K562 (cell line): ENCODE data around the gene NPB. TPM values are rescaled to one million over a fixed set of nuclear protein-coding genes. Genes with fewer than 3 reads are reported as not detected.

Experiments
- CBX8 ChIP-seq: fragments of 200-600 bp; sonication (generic); IDR thresholded peaks from 2 replicates; pipeline ENCODE4 v1.6.1; 2012; ENCODE audit warnings: borderline replicate concordance, mixed run types, low read depth, mild to moderate bottlenecking, moderate library complexity, mixed read lengths, low read length, control low read depth, inconsistent platforms; ENCODE audit not compliant: poor library complexity, severe bottlenecking; ENCODE audit errors: extremely low read depth
- E2F6 ChIP-seq, 2 experiments: IDR thresholded peaks; 2 replicates each; pipeline ENCODE4 v1.6.1; 2011; ENCODE audit warnings: borderline replicate concordance in 1 of 2, control low read depth in 1 of 2, low read depth in 1 of 2, low read length in 1 of 2, mild to moderate bottlenecking in 1 of 2, mixed read lengths in 1 of 2, moderate library complexity in 1 of 2; ENCODE audit not compliant: insufficient read depth in 1 of 2, insufficient read length in 1 of 2, poor library complexity in 1 of 2, severe bottlenecking in 1 of 2; ENCODE audit errors: extremely low read depth in 1 of 2
- EGR1 ChIP-seq: fragments of 450-650 bp; conservative IDR thresholded peaks from 2 replicates; pipeline ENCODE4 v1.6.1; 2017; ENCODE audit warnings: mild to moderate bottlenecking
- ELF2 ChIP-seq: fragments of 250-450 bp; sonication (Bioruptor Pico); IDR thresholded peaks from 2 replicates; pipeline ENCODE4 v1.5.0; 2021; ENCODE audit warnings: mild to moderate bottlenecking
- FIP1L1 ChIP-seq: fragments of 200-400 bp; formaldehyde crosslinking; IDR thresholded peaks from 2 replicates; pipeline ENCODE4 v1.6.1; 2018; ENCODE audit warnings: mild to moderate bottlenecking, low read depth, low read length; ENCODE audit not compliant: poor library complexity, severe bottlenecking
- FOXP1 ChIP-seq: sonication (generic); formaldehyde crosslinking; IDR thresholded peaks from 2 replicates; pipeline ENCODE4 v1.8.0; 2022; ENCODE audit warnings: mild to moderate bottlenecking, missing genetic modification reagents
- POLR2A ChIP-seq: fragments of 450-650 bp; conservative IDR thresholded peaks from 2 replicates; pipeline ENCODE4 v1.6.1; 2016
- RBBP5 ChIP-seq: fragments of 200-600 bp; sonication (generic); IDR thresholded peaks from 2 replicates; pipeline ENCODE4 v1.6.1; 2012; ENCODE audit warnings: borderline replicate concordance, mild to moderate bottlenecking, low read length, control low read depth, inconsistent platforms; ENCODE audit not compliant: insufficient read depth, poor library complexity, severe bottlenecking
- SIN3A ChIP-seq, 2 experiments: fragments of 150-350 bp in 1 of 2; IDR thresholded peaks; 2 replicates each; pipeline ENCODE4 v1.6.1; 2011 to 2016; ENCODE audit warnings: borderline replicate concordance in 2 of 2, low read depth in 2 of 2, low read length in 2 of 2, mild to moderate bottlenecking in 2 of 2, moderate library complexity in 2 of 2; ENCODE audit not compliant: control insufficient read depth in 1 of 2
- SP1 ChIP-seq: sonication (generic); formaldehyde crosslinking; IDR thresholded peaks from 2 replicates; pipeline ENCODE4 v1.8.1; 2022; ENCODE audit warnings: mild to moderate bottlenecking, missing genetic modification reagents
- TFAP4 ChIP-seq: sonication (generic); formaldehyde crosslinking; IDR thresholded peaks from 2 replicates; pipeline ENCODE4 v1.8.0; 2022; ENCODE audit warnings: missing genetic modification reagents, mild to moderate bottlenecking, moderate library complexity, borderline replicate concordance
- ZNF217 ChIP-seq: sonication (generic); formaldehyde crosslinking; IDR thresholded peaks from 2 replicates; pipeline ENCODE4 v1.8.0; 2022; ENCODE audit warnings: mild to moderate bottlenecking, missing genetic modification reagents
- ZNF384 ChIP-seq: IDR thresholded peaks from 2 replicates; pipeline ENCODE4 v1.6.1; 2012; ENCODE audit warnings: low read depth, low read length, improper control_type of control experiment
- polyA plus RNA-seq, 8 experiments: library from polyadenylated mRNA; depleted of rRNA in 4 of 8; stranded (reverse) in 5 of 8; unstranded in 3 of 8; fragments of >200 nt; fragmentation: Nextera tagmentation in 2 of 8; fragmentation: Illumina TruSeq in 1 of 8; extraction: Ambion mirVana in 2 of 8; extraction: Trizol in 1 of 8; gene quantifications; 2 replicates each; pipeline versions ENCODE4 v1.2.1 to v1.2.3, GENCODE V29; 2011 to 2014; ENCODE audit warnings: inconsistent platforms in 1 of 8, missing spikeins in 1 of 8
- total RNA-seq, 7 experiments: library from RNA; depleted of rRNA in 6 of 7; stranded (reverse); fragments of >200 nt in 6 of 7; fragmentation: Illumina TruSeq in 2 of 7; extraction: Trizol in 2 of 7; gene quantifications; 2 replicates each; pipeline versions ENCODE4 v1.2.1 to v1.2.3, GENCODE V29; 2011 to 2021; ENCODE audit warnings: low replicate concordance in 1 of 7

NPB gene
- total and polyA plus RNA-seq, 9 of the 15 experiments (the other 6 are each of a cell fraction or from before 2014, with no cell fraction given) = 0.03 to 0.61 (median 0.14) TPM; not detected in 2

- TF ChIP-seq SIN3A (IDR thresholded peaks at IDR 0.05; ENCODE audit: borderline replicate concordance in 2 of 2, control insufficient read depth in 1 of 2, low read depth in 2 of 2, low read length in 2 of 2) (peak in 1 of 2 experiments; percentile 65; a peak in 1 of 4 replicates), E2F6 (IDR thresholded peaks at IDR 0.05; ENCODE audit: borderline replicate concordance in 1 of 2, extremely low read depth in 1 of 2, insufficient read depth in 1 of 2, insufficient read length in 1 of 2, low read depth in 1 of 2, low read length in 1 of 2, poor library complexity in 1 of 2, severe bottlenecking in 1 of 2) (peak in 1 of 2 experiments; percentile 51), CBX8 (no peak), FOXP1 (CRISPR knock-in tag) (0 out of 2 replicates have a peak, but pooled peaks have one; percentile 36), RBBP5 (peak; percentile 4), TFAP4 (CRISPR knock-in tag) (peak; percentile 69; the same call in 1 of the 2 replicates), ZNF384 (0 out of 2 replicates have a peak, but pooled peaks have one; percentile 25), ELF2 (0 out of 2 replicates have a peak, but pooled peaks have one; percentile 23), SP1 (CRISPR knock-in tag) (0 out of 2 replicates have a peak, but pooled peaks have one; percentile 15), ZNF217 (CRISPR knock-in tag) (no peak), FIP1L1 (peak; percentile 38), EGR1 (peak; percentile 60), POLR2A (peak; percentile 42; the same call in 1 of the 2 replicates)
These were observed 9.4 kb downstream of the NPB start, which contains the start of gene PCYT2 (continued) for GRCh38 chr17:81911277-81911961.
